IMR-90 (cell line): ENCODE data around the gene ALAS1. TPM values are rescaled to one million over a fixed set of nuclear protein-coding genes. Genes with fewer than 3 reads are reported as not detected.

Experiments
- ATAC-seq: fragments of 200-7000 bp; cut with Tn5 transposase; 2 replicates; pipeline ENCODE4 v1.9.1; 2020; ENCODE audit warnings: low read depth, mild to moderate bottlenecking, moderate library complexity
- BruUV-seq: library from RNA; stranded (reverse); fragments of 400-500 nt; replicated peaks from 2 replicates; lab custom pipeline; 2021; lab: Mats Ljungman, UMichigan
- CTCF ChIA-PET: fragments of 300-600 bp; formaldehyde crosslinking; extraction: SDS; loops from one replicate; lab custom pipeline; 2021; ENCODE audit warnings: antibody characterized with exemption; lab: Yijun Ruan, JAX
- POLR2A ChIA-PET: fragments of 300-600 bp; sonication (Branson Sonifier 250); formaldehyde crosslinking; loops from one replicate; lab custom pipeline; 2022; ENCODE audit warnings: antibody characterized with exemption; ENCODE audit not compliant: unreplicated experiment; lab: Charles Lee
- DNase-seq: peaks from one replicate; pipeline ENCODE4 v3.0.0; 2013
- H2AFZ ChIP-seq: replicated peaks from 2 replicates; pipeline ENCODE3; 2013; ENCODE audit warnings: low read length, mild to moderate bottlenecking; ENCODE audit not compliant: poor library complexity
- H2AK5ac ChIP-seq: 2 replicates; pipeline ENCODE4 v1.6.1; 2013; ENCODE audit warnings: low read depth, low read length, inconsistent platforms
- H2AK9ac ChIP-seq: replicated peaks from 2 replicates; pipeline ENCODE3; 2013; ENCODE audit warnings: mild to moderate bottlenecking, low read depth, low read length, moderate library complexity; ENCODE audit not compliant: poor library complexity
- H2BK120ac ChIP-seq: 2 replicates; pipeline ENCODE4 v1.6.1; 2013; ENCODE audit warnings: low read depth, low read length, inconsistent platforms
- H2BK15ac ChIP-seq: 3 replicates; pipeline ENCODE4 v1.6.1; 2013; ENCODE audit warnings: low read depth, low read length, inconsistent platforms
- H2BK20ac ChIP-seq: 2 replicates; pipeline ENCODE4 v1.6.1; 2013; ENCODE audit warnings: low read depth, mild to moderate bottlenecking, inconsistent platforms, low read length, moderate library complexity
- H2BK5ac ChIP-seq: 2 replicates; pipeline ENCODE4 v1.6.1; 2013; ENCODE audit warnings: mild to moderate bottlenecking, low read depth, low read length, inconsistent platforms; ENCODE audit not compliant: poor library complexity, severe bottlenecking
- H3K14ac ChIP-seq: replicated peaks from 2 replicates; pipeline ENCODE4 v1.6.1; 2013; ENCODE audit warnings: low read depth, low read length, inconsistent platforms
- H3K18ac ChIP-seq: 2 replicates; pipeline ENCODE4 v1.6.1; 2013; ENCODE audit warnings: low read depth, low read length, control low read depth
- H3K23ac ChIP-seq: 2 replicates; pipeline ENCODE4 v1.6.1; 2013; ENCODE audit warnings: low read depth, low read length, inconsistent platforms
- H3K27ac ChIP-seq: 2 replicates; pipeline ENCODE4 v1.5.1; 2013; ENCODE audit warnings: mild to moderate bottlenecking, control low read depth, low read length; ENCODE audit not compliant: insufficient read depth
- H3K27me3 ChIP-seq: 2 replicates; pipeline ENCODE4 v1.6.1; 2013; ENCODE audit warnings: low read length; ENCODE audit not compliant: control insufficient read depth, insufficient read depth
- H3K36me3 ChIP-seq: 2 replicates; pipeline ENCODE4 v1.6.1; 2013; ENCODE audit warnings: low read length, mixed read lengths; ENCODE audit not compliant: control insufficient read depth, insufficient read depth
- H3K4ac ChIP-seq: 2 replicates; pipeline ENCODE4 v1.6.1; 2013; ENCODE audit warnings: low read depth, low read length, inconsistent platforms
- H3K4me1 ChIP-seq: 2 replicates; pipeline ENCODE4 v1.6.1; 2013; ENCODE audit warnings: low read length, mixed read lengths; ENCODE audit not compliant: control insufficient read depth, insufficient read depth
- H3K4me2 ChIP-seq: 2 replicates; pipeline ENCODE4 v1.6.1; 2013; ENCODE audit warnings: low read depth, mild to moderate bottlenecking, control low read depth, low read length, moderate library complexity
- H3K4me3 ChIP-seq: 2 replicates; pipeline ENCODE4 v1.5.1; 2013; ENCODE audit warnings: low read depth, mild to moderate bottlenecking, control low read depth, low read length, moderate library complexity; ENCODE audit not compliant: insufficient read depth
- H3K56ac ChIP-seq: 2 replicates; pipeline ENCODE4 v1.6.1; 2013; ENCODE audit warnings: low read length, inconsistent platforms; ENCODE audit not compliant: insufficient read depth; ENCODE audit errors: extremely low read depth
- H3K79me1 ChIP-seq, 2 experiments: 2 replicates each; pipeline ENCODE4 v1.6.1; 2013; ENCODE audit warnings: low read length in 2 of 2, inconsistent platforms in 1 of 2, low read depth in 1 of 2
- H3K9ac ChIP-seq: 2 replicates; pipeline ENCODE4 v1.6.1; 2013; ENCODE audit warnings: low read depth, low read length, control low read depth
- H3K9me1 ChIP-seq: 2 replicates; pipeline ENCODE4 v1.6.1; 2013; ENCODE audit warnings: low read length, inconsistent platforms; ENCODE audit not compliant: insufficient read depth
- H3K9me3 ChIP-seq: 2 replicates; pipeline ENCODE4 v1.6.1; 2013; ENCODE audit warnings: low read length; ENCODE audit not compliant: control insufficient read depth, insufficient read depth
- H4K20me1 ChIP-seq: 2 replicates; pipeline ENCODE4 v1.6.1; 2013; ENCODE audit warnings: low read length, inconsistent platforms; ENCODE audit not compliant: insufficient read depth
- H4K5ac ChIP-seq: 2 replicates; pipeline ENCODE4 v1.6.1; 2013; ENCODE audit warnings: mild to moderate bottlenecking, low read depth, low read length, control low read depth
- H4K8ac ChIP-seq, 2 experiments: 2 replicates each; pipeline ENCODE4 v1.6.1; 2013; ENCODE audit warnings: low read depth in 2 of 2, low read length in 2 of 2, control low read depth in 1 of 2, inconsistent platforms in 1 of 2
- H4K91ac ChIP-seq: 2 replicates; pipeline ENCODE4 v1.6.1; 2013; ENCODE audit warnings: low read depth, low read length, inconsistent platforms; ENCODE audit not compliant: insufficient read depth
- CEBPB ChIP-seq: IDR thresholded peaks from 2 replicates; pipeline ENCODE4 v1.6.1; 2012; ENCODE audit warnings: low read depth, low read length, improper control_type of control experiment
- ELK1 ChIP-seq: fragments of 150-350 bp; IDR thresholded peaks from 2 replicates; pipeline ENCODE4 v1.6.1; 2016; ENCODE audit warnings: low read depth, mild to moderate bottlenecking, low read length, moderate library complexity, borderline replicate concordance
- FOS ChIP-seq: fragments of 150-350 bp; IDR thresholded peaks from 2 replicates; pipeline ENCODE4 v1.6.1; 2016; ENCODE audit warnings: low read depth, low read length
- MAFK ChIP-seq: IDR thresholded peaks from 2 replicates; pipeline ENCODE4 v1.6.1; 2012; ENCODE audit warnings: low read depth, low read length, improper control_type of control experiment
- MAZ ChIP-seq: IDR thresholded peaks from 2 replicates; pipeline ENCODE4 v1.6.1; 2012; ENCODE audit warnings: low read depth, mild to moderate bottlenecking, low read length, improper control_type of control experiment, moderate library complexity, borderline replicate concordance
- MXI1 ChIP-seq: IDR thresholded peaks from 2 replicates; pipeline ENCODE4 v1.6.1; 2012; ENCODE audit warnings: low read depth, mild to moderate bottlenecking, low read length, moderate library complexity, borderline replicate concordance
- NFE2L2 ChIP-seq: fragments of 150-350 bp; IDR thresholded peaks from 2 replicates; pipeline ENCODE4 v1.6.1; 2016; ENCODE audit warnings: low read depth, mild to moderate bottlenecking, low read length
- POLR2A ChIP-seq: IDR thresholded peaks from 2 replicates; pipeline ENCODE4 v1.6.1; 2012; ENCODE audit warnings: mild to moderate bottlenecking, low read depth, low read length
- RAD21 ChIP-seq: IDR thresholded peaks from 2 replicates; pipeline ENCODE4 v1.6.1; 2012; ENCODE audit warnings: low read length, improper control_type of control experiment
- RCOR1 ChIP-seq: IDR thresholded peaks from 2 replicates; pipeline ENCODE4 v1.6.1; 2012; ENCODE audit warnings: mild to moderate bottlenecking, low read length, improper control_type of control experiment; ENCODE audit not compliant: insufficient replicate concordance
- RFX5 ChIP-seq: IDR thresholded peaks from 2 replicates; pipeline ENCODE4 v1.8.0; 2012; ENCODE audit warnings: low read depth, mild to moderate bottlenecking, low read length, moderate library complexity
- WGBS, 2 experiments: methylation state at CpG; one replicate each; pipeline versions ENCODE4 v1.1.5 to v1.1.7; 2013; ENCODE audit warnings: missing lambda C conversion rate in 2 of 2; ENCODE audit not compliant: insufficient read length in 1 of 2; ENCODE audit errors: extremely low coverage in 2 of 2; 5-methylcytosine and 5-hydroxymethylcytosine counted together
- dilution Hi-C: fragments of 300-500 bp; cut with HindIII; formaldehyde crosslinking; loops from one replicate; pipeline ENCODE4 v1.14.3; 2018; ENCODE audit warnings: low sequenced_read_pairs; ENCODE audit not compliant: unreplicated experiment
- in situ Hi-C: fragments of 300-500 bp; cut with MboI; formaldehyde crosslinking; loops from 3 replicates; pipeline ENCODE4 v1.14.3; 2019; ENCODE audit warnings: low sequenced_read_pairs, inconsistent platforms, mixed read lengths
- intact Hi-C: fragments of 100-400 bp; cut with micrococcal nuclease; formaldehyde crosslinking; loops from 2 replicates; pipeline ENCODE4 v1.10.0; 2022
- polyA plus RNA-seq, 3 experiments: library from polyadenylated mRNA; depleted of rRNA; stranded (reverse); fragments of >200 nt; gene quantifications; 2 replicates each; pipeline ENCODE4 v1.2.3, GENCODE V29; 2012; ENCODE audit warnings: low replicate concordance in 1 of 3
- total RNA-seq: library from RNA; depleted of rRNA; stranded (reverse); fragments of >200 nt; gene quantifications from 2 replicates; pipeline ENCODE4 v1.2.3, GENCODE V29; 2012
- TF ChIP-seq, protein P1 (sequence below): conservative IDR thresholded peaks from 2 replicates; pipeline ENCODE4 v1.5.1; 2012; ENCODE audit warnings: mild to moderate bottlenecking, low read depth, low read length, improper control_type of control experiment

Gene ALAS1
- total and polyA plus RNA-seq, 2 of the 4 experiments (the other 2 are of a cell fraction) = 32.8 to 47.2 TPM

GRCh38 chr3:52154135-52155094, 43.5 kb upstream of the ALAS1 start, which contains the start of gene POC1A:
Gene POC1A, minus strand, starts transcription at chr3:52154423. Its CDS starts 51 bp downstream, at chr3:52154372.
- H2BK20ac ChIP-seq = 0 out of 2 replicates have a peak within 1 kb of the TSS, but pooled peaks have one; percentile 45
- TF ChIP-seq RCOR1 = peak; percentile 54
- TF ChIP-seq RFX5 = no peak
- TF ChIP-seq ELK1 = no peak
- TF ChIP-seq CEBPB = peak; percentile 99
- no peak for TF ChIP-seq NFE2L2
- TF ChIP-seq MAZ = peak; percentile 96
- no peak for TF ChIP-seq POLR2A
- TF ChIP-seq MAFK = no peak
- peak; percentile 94 for TF ChIP-seq MXI1
- no peak for TF ChIP-seq FOS
- TF ChIP-seq RAD21 = peak; percentile 16; the same call in 1 of the 2 replicates
- TF ChIP-seq, protein P1, sequence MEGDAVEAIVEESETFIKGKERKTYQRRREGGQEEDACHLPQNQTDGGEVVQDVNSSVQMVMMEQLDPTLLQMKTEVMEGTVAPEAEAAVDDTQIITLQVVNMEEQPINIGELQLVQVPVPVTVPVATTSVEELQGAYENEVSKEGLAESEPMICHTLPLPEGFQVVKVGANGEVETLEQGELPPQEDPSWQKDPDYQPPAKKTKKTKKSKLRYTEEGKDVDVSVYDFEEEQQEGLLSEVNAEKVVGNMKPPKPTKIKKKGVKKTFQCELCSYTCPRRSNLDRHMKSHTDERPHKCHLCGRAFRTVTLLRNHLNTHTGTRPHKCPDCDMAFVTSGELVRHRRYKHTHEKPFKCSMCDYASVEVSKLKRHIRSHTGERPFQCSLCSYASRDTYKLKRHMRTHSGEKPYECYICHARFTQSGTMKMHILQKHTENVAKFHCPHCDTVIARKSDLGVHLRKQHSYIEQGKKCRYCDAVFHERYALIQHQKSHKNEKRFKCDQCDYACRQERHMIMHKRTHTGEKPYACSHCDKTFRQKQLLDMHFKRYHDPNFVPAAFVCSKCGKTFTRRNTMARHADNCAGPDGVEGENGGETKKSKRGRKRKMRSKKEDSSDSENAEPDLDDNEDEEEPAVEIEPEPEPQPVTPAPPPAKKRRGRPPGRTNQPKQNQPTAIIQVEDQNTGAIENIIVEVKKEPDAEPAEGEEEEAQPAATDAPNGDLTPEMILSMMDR = no peak

More at GRCh38 chr3:52154135-52155094, 43.5 kb upstream of the ALAS1 start, which contains the start of gene POC1A:
- Histone ChIP-seq H3K36me3 (no peaks in the 10 kb centered on the region; the same call in 1 of the 2 replicates), H3K56ac (peak within 1 kb of the TSS; percentile 82), H4K91ac (peak within 1 kb of the TSS; percentile 90), H2AK9ac (peak within 1 kb of the TSS; percentile 97), H3K9me3 (no peaks in the 10 kb centered on the region), H4K20me1 (no peaks in the 10 kb centered on the region), H2AK5ac (peak within 1 kb of the TSS; percentile 46), H3K4ac (peak within 1 kb of the TSS; percentile 82), H3K4me3 (peak within 1 kb of the TSS; percentile 74), H3K9ac (peak within 1 kb of the TSS; percentile 80), H3K14ac (peak within 1 kb of the TSS; percentile 84), H3K18ac (peak within 1 kb of the TSS; percentile 83), H4K5ac (peak within 1 kb of the TSS; percentile 92), H3K27me3 (no peaks in the 10 kb centered on the region), H3K4me2 (peak within 1 kb of the TSS; percentile 90), H3K4me1 (peaks cover 5% of the 10 kb centered on the region), H2BK5ac (peak within 1 kb of the TSS; percentile 90), H4K8ac (peak within 1 kb of the TSS; percentile 97), H3K27ac (peak within 1 kb of the TSS; percentile 92), H2AFZ (peak within 1 kb of the TSS; percentile 95), H3K9me1 (peaks cover 7% of the 10 kb centered on the region; the same call in 1 of the 2 replicates), H2BK15ac (peak within 1 kb of the TSS; percentile 93; the same call in 1 of the 3 replicates), H2BK120ac (peak within 1 kb of the TSS; percentile 88), H3K79me1 (peaks cover 23 to 27% of the 10 kb centered on the region in 2 experiments), H3K23ac (peak within 1 kb of the TSS; percentile 76; the same call in 1 of the 2 replicates)
- in situ Hi-C loops (loop anchor here (25.0 kb wide), 1 partner anchor 1817 kb away; the partner anchor contains the start of genes RASSF1, TUSC2 and ZMYND10), intact Hi-C loops (loop anchor here (5.0 kb wide), 1 partner anchor 43 kb away; the partner anchor contains the start of gene ALAS1), dilution Hi-C loops (no loop called here)
- CTCF ChIA-PET = interaction anchor here (2.1 kb wide), 1 partner anchor 16 kb away, joined by 4 read pairs; no protein-coding TSS in a partner anchor
- 0% methylated on average over 57 of the region's 83 CpGs; no CpG with 5 or more reads in 1 of the 2 experiments for WGBS, 2 experiments
- no TSS peak for BruUV-seq
- peak; percentile 96 for ATAC-seq
- POLR2A ChIA-PET = no interaction called here
- DNase-seq = peak; percentile 98
